ACHN (cell line): ENCODE results near the gene VSIG10.
"Not testable (repeated sequence)": the region's sequence is repeated elsewhere in the genome, so short reads cannot be mapped to it uniquely, and the experiment has no call there.

Experiments
- DNase-seq: peaks from one replicate; pipeline ENCODE4 v3.0.0-alpha.2; 2015
- in situ Hi-C: cut with HindIII; loops from 2 replicates; pipeline ENCODE4 v1.10.0; 2017; ENCODE audit warnings: low sequenced_read_pairs, low pct_ligation_motif_present, low pct_unique_long_range_greater_than_20kb

VSIG10 gene

GRCh38 chr12:118044577-118044976 lies 59.2 kb downstream of the VSIG10 start:
- in situ Hi-C loops = loop anchor here (25.0 kb wide), 1 partner anchor 182 kb away; no protein-coding TSS in a partner anchor
- no peak for DNase-seq

- no peak for DNase-seq
- in situ Hi-C loops = loop anchor here (25.0 kb wide), 1 partner anchor 182 kb away; no protein-coding TSS in a partner anchor
Observed at GRCh38 chr12:118044075-118044474, 59.7 kb downstream of the VSIG10 start.

GRCh38 chr12:118042091-118042490 lies 61.7 kb downstream of the VSIG10 start:
- DNase-seq = no peak
- in situ Hi-C loops = loop anchor here (25.0 kb wide), 1 partner anchor 180 kb away; no protein-coding TSS in a partner anchor

GRCh38 chr12:118038137-118038536 lies 65.7 kb downstream of the VSIG10 start:
- in situ Hi-C loops = loop anchor here (25.0 kb wide), 1 partner anchor 176 kb away; no protein-coding TSS in a partner anchor
- no peak for DNase-seq

- in situ Hi-C loops = loop anchor here (25.0 kb wide), 1 partner anchor 175 kb away; no protein-coding TSS in a partner anchor
Observed at GRCh38 chr12:118036672-118037411, 67.0 kb downstream of the VSIG10 start.

DNA sequence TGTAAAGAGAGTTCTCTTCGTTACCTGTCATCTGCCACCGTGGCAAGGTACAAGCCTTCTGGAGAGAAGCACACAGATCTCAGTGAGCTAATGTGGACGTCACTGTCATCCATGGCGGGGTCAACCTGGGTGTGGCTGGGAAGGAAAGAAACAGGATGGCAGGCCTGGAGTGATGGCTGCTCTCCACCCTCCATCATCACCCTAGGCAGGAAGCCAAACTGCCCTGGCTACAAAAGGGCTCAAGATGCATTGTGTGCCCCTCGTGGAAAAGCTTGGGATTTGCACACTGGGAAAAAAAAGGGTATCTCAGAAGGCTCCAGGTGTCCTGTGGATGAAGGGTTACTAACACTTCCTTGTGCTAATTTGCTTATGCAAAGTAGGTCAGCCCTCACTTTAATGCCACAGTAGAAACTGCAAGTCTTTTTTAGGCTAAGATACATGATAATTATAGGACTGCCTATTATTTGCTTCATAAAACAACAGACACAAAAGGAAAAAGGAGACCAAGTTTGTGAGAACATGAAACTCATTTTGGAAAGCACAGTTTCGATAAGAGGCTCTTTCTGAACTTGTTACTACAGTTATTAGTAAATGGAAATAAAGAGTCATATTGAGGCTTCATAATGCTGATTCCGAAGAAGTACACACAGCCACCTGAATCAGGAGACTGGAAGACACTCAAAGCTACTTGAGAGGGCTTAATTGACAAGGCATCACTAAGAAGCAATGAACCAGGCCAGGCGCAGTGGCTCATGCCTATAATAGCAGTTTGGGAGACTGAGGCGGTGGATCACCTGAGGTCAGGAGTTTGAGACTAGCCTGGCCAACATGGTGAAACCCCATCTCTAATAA lies 68.4 kb downstream of the VSIG10 start:
- in situ Hi-C loops = loop anchor here (25.0 kb wide), 1 partner anchor 173 kb away; no protein-coding TSS in a partner anchor
- peak; percentile 77 for DNase-seq

More at GRCh38 chr12:118036672-118037411, 67.0 kb downstream of the VSIG10 start:
- no peak for DNase-seq

DNA sequence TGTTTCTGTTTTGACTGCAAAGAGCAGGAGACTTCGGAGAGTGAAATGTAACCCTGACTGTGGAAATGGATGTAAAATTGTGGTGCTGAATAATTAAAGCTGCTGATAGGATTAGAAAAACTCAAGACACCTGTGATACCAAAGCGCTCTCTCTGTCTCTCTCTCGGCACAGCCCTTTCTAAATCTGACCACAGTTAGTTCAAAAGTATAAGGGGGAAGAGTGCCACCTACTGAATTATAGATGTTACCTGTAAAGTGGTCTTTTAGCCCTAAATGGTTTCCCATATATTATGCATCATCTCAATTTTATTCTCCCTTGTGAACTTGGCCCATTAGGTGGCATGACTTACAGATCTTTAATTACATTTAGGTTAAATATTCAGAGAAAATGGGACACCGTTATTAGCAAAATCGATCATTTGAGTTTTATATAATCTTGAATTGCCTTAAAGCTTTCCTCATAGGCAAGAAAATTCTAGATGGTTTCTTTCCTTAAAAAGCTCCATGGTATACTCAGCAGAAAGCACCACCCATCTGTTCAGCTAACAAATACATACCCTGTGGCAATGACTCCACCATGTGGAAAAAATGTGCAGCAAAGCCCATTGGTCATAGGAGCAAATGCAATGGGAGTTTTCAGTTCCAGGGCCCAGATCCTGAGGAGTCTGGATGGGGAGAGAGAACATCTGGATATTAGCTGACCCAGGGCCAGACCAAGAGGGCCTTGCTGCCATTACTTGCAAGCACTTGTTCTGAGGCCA lies 69.2 kb downstream of the VSIG10 start:
- in situ Hi-C loops = loop anchor here (25.0 kb wide), 1 partner anchor 172 kb away; no protein-coding TSS in a partner anchor
- DNase-seq = peak; percentile 83

DNA sequence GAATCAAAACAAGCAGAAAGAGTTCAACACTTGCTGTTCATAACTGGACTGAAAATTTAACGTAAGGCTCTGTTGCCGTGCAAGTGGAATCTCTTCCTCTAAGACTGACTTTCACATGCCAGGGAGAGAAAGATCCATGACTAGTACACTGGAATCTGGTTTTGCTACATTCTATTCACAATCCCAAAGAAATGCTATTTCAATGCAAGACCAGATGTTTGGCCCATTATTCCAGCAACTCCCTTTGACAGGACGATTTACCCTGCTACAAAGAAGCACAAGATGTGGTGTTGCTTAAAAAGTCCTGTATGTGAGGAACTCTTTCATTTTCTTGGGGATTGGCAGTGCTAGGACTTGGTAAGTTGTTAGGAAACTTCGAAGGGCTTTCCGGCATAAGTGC lies 69.9 kb downstream of the VSIG10 start:
- DNase-seq = no peak
- in situ Hi-C loops = loop anchor here (25.0 kb wide), 1 partner anchor 172 kb away; no protein-coding TSS in a partner anchor

DNA sequence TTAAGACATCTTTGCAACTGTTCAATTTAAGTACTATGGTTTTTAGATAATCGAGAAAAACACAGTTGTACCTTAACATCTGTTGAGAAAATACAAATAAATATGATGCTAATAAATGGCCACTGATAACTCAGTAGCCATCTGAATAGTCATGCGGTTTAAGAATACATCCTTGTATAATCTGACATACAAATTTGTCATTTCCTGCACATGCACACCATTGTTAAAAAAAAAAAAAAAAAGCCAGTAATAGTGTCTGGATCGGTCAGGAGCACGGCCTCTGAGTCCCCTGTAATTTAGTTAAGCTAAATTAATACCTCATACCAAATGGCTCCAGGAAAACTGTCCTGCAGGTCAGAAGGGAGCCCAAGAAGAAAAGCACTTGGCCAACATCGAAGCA lies 70.5 kb downstream of the VSIG10 start:
- in situ Hi-C loops = loop anchor here (25.0 kb wide), 1 partner anchor 171 kb away; no protein-coding TSS in a partner anchor

GRCh38 chr12:118032188-118032587 lies 71.6 kb downstream of the VSIG10 start:
- DNase-seq = no peak
- in situ Hi-C loops = loop anchor here (25.0 kb wide), 1 partner anchor 170 kb away; no protein-coding TSS in a partner anchor

More for the DNA sequence above, 70.5 kb downstream of the VSIG10 start:
- DNase-seq = no peak

DNA sequence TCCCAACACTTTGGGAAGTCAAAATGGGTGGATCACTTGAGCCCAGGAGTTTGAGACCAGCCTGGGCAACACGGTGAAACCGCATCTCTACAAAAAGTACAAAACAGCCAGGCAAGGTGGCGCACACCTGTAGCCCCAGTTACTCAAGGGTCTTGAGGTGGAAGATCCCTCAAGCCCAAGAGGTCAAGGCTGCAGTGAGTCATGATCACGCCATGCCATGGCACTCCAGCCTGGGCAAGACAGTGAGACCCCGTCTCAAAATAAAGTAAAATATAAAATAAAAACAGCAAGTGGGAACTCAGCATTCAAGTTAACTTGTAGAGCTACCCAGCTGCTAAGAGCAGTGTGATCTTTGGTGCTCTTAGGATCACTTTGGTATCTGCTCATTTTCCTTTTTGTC lies 74.6 kb downstream of the VSIG10 start:
- no peak for DNase-seq
- in situ Hi-C loops = loop anchor here (25.0 kb wide), 1 partner anchor 167 kb away; no protein-coding TSS in a partner anchor

GRCh38 chr12:118025168-118025567 lies 78.6 kb downstream of the VSIG10 start:
- DNase-seq = no peak
- in situ Hi-C loops = loop anchor here (25.0 kb wide), 1 partner anchor 163 kb away; no protein-coding TSS in a partner anchor

- no peak for DNase-seq
- in situ Hi-C loops = no loop called here
Observed at GRCh38 chr12:118023301-118023860, 80.4 kb downstream of the VSIG10 start.

- no peak for DNase-seq
- in situ Hi-C loops = no loop called here
Observed at GRCh38 chr12:118022728-118023109, 81.1 kb downstream of the VSIG10 start.

DNA sequence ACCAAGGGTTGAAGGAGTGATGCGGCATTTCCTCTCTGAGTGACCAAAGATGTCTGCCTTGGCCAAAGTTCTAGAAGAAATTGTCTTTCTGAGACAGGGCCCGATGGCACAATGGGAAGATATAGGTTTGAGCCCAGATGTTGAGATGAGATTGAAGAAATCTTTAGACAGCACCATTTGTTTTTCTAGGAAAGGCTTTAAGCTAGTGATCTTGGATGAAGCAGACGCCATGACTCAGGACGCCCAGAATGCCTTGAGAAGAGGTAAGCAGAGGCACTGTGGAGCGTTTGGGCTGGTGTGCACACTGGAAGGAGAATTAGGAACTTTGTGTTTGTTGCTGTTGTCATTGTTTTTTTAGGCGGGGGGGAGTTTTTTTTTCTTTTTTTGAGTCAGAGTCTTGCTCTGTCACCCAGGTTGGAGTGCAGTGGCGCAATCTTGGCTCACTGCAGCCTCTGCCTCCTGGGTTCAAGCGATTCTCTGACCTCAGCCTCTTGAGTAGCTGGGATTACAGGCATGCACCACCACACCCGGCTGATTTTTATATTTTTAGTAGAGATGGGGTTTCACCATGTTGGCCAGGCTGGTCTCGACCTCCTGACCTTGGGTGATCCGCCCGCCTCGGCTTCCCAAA lies 81.6 kb downstream of the VSIG10 start:
- in situ Hi-C loops, DNase-seq: not testable (repeated sequence)

- no peak for DNase-seq
- in situ Hi-C loops = no loop called here
Observed at GRCh38 chr12:118020036-118020435, 83.8 kb downstream of the VSIG10 start.

GRCh38 chr12:118017926-118018325 lies 85.9 kb downstream of the VSIG10 start:
- in situ Hi-C loops = no loop called here
- DNase-seq = no peak
